Stimulated activated effector memory CD8-positive, alpha-beta T cell treated with anti-CD3 and anti-CD28 coated beads, Interleukin-12 subunit alpha, Interleukin-12 subunit beta, amount 100 ng/mL, for 72 hours (primary cell): Measurements from ENCODE around the gene SLC35E4.
"Not testable (repeated sequence)": the region's sequence is repeated elsewhere in the genome, so short reads cannot be mapped to it uniquely, and the experiment has no call there.

Source experiments
- ATAC-seq: fragments of 150-1000 bp; cut with Tn5 transposase; 2 replicates; pipeline ENCODE4 v1.10.0; 2021
- DNase-seq, 2 donors: peaks; one replicate each; pipeline ENCODE4 v3.0.0; 2021 to 2022; ENCODE audit warnings: low spot score in 2 of 2
- H3K27ac Mint-ChIP-seq: one replicate; pipeline ENCODE4 v1.8.0; 2022; ENCODE audit warnings: mild to moderate bottlenecking, mixed read lengths
- H3K36me3 Mint-ChIP-seq: one replicate; pipeline ENCODE4 v1.8.0; 2022; ENCODE audit warnings: mild to moderate bottlenecking, mixed read lengths
- H3K4me1 Mint-ChIP-seq: one replicate; pipeline ENCODE4 v1.8.0; 2022; ENCODE audit warnings: mixed read lengths
- H3K4me3 Mint-ChIP-seq: one replicate; pipeline ENCODE4 v1.8.0; 2022; ENCODE audit warnings: mild to moderate bottlenecking, mixed read lengths
- H3K9me3 Mint-ChIP-seq: one replicate; pipeline ENCODE4 v1.8.0; 2022; ENCODE audit warnings: mixed read lengths

SLC35E4 gene

GRCh38 chr22:30606455-30607299 lies 28.9 kb upstream of the SLC35E4 start, which contains the start of gene TCN2:
Gene TCN2 (plus strand): TSS chr22:30607174. CDS start chr22:30607332, 158 bp downstream.
- peak; percentile 17 to 55 for DNase-seq
- Mint-ChIP-seq H3K4me1 (peaks cover 27% of the 10 kb centered on the region), H3K36me3 (peaks cover 11% of the 10 kb centered on the region), H3K4me3 (peak within 1 kb of the TSS; percentile 76), H3K9me3 (no peaks in the 10 kb centered on the region), H3K27ac (peak within 1 kb of the TSS; percentile 81)
- peak; percentile 83 for ATAC-seq

DNA sequence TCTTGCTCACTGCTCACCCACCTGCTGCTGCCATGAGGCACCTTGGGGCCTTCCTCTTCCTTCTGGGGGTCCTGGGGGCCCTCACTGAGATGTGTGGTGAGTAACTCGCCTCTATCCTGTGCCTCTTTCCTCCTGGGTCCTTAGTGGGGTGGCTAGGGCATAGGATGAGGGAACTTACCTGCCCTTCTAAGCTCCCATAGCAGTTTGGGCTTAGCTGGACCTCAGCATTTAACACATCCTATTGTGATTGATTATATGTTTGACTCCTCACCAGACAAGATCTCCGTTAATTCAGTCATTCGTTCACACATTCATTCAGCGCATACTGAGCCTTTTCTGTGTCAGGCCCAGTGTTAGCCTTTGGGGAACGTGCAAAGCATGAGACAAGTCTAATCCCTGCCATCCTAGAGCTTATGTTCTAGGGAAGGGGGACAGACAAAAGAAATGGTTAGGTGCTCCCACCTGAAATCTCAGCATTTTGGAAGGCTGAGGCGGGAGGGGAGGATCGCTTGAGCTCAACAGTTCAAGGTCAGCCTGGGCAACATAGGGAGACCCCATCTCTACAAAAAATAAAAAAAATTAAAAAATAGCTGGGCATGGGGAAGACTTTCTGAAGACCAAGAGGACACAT lies 28.2 kb upstream of the SLC35E4 start:
- no peak for DNase-seq
- Mint-ChIP-seq H3K4me3 (peak overlapping the region; percentile 76), H3K27ac (peak overlapping the region; percentile 81), H3K9me3 (no peaks in the 10 kb centered on the region), H3K4me1 (peaks cover 27% of the 10 kb centered on the region), H3K36me3 (peaks cover 11% of the 10 kb centered on the region)
- ATAC-seq = no peak

- no peaks in the 10 kb centered on the region for H3K9me3 Mint-ChIP-seq
- ATAC-seq = no peak
- peaks cover 11% of the 10 kb centered on the region for H3K36me3 Mint-ChIP-seq
- no peak overlapping the region for H3K4me3 Mint-ChIP-seq
- no peak overlapping the region for H3K27ac Mint-ChIP-seq
- no peak for DNase-seq
- H3K4me1 Mint-ChIP-seq = peaks cover 27% of the 10 kb centered on the region
Observed at GRCh38 chr22:30607939-30608338, 27.6 kb upstream of the SLC35E4 start.

DNA sequence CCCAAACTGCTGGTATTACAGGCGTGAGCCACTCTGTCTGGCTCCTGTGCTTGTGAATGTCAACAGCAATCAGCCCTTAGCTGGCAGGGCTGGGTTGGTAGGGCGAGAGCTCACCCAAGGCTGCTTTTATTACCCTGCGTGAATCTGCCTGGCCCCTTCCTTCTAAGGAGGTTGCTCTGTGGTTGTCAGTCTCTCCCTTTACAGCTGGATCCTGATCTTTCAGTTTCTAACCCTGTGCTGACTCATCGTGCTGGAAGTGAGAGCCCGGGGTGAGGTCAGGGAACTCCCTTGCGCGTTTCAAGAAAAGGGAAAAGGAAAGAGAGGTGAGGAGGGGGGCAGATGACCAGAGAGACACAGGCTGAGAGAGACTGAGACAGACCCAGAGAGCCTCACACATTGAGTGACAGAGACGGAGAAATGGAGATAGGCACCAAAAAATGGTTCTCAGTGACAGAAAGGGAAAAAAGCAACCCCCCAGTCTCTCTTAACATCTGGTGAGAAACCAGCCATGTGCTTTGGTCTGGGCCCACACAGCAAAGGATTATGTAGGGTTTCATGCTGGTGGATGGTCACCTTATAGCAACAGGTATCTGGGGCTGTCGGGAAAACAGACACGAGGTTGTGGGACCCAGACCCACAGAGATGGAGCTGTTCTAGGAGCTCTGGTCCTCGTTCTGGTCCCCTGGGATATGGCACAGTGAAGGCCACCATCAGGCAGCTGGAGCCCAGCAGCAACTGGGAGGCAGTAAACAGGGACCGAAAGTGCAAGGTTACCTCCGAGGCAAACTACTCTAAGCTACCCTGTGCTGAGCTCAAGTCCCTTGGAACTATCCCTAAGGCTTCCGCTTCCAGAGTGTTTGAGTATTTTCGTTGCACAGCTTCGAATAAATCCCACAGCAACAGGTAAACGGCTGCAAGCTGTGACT lies 26.1 kb upstream of the SLC35E4 start:
- peaks cover 11% of the 10 kb centered on the region for H3K36me3 Mint-ChIP-seq
- H3K27ac Mint-ChIP-seq = peak overlapping the region; percentile 78
- peak in 1 of 2 donors; percentile 61 for DNase-seq
- no peaks in the 10 kb centered on the region for H3K9me3 Mint-ChIP-seq
- H3K4me3 Mint-ChIP-seq = peak overlapping the region; percentile 30
- peaks cover 27% of the 10 kb centered on the region for H3K4me1 Mint-ChIP-seq
- peak; percentile 64 for ATAC-seq

- Mint-ChIP-seq H3K4me3 (no peak overlapping the region), H3K36me3 (peaks cover 11% of the 10 kb centered on the region), H3K9me3 (no peaks in the 10 kb centered on the region), H3K4me1 (peaks cover 26% of the 10 kb centered on the region), H3K27ac (no peak overlapping the region)
- no peak for DNase-seq
- ATAC-seq = no peak
Observed at GRCh38 chr22:30610299-30610698, 25.3 kb upstream of the SLC35E4 start.

- H3K4me3 Mint-ChIP-seq = no peak overlapping the region
- ATAC-seq = no peak
- H3K36me3 Mint-ChIP-seq = peaks cover 11% of the 10 kb centered on the region
- H3K9me3 Mint-ChIP-seq = no peaks in the 10 kb centered on the region
- no peak for DNase-seq
- peaks cover 22% of the 10 kb centered on the region for H3K4me1 Mint-ChIP-seq
- no peak overlapping the region for H3K27ac Mint-ChIP-seq
Observed at GRCh38 chr22:30611197-30611596, 24.4 kb upstream of the SLC35E4 start.

DNA sequence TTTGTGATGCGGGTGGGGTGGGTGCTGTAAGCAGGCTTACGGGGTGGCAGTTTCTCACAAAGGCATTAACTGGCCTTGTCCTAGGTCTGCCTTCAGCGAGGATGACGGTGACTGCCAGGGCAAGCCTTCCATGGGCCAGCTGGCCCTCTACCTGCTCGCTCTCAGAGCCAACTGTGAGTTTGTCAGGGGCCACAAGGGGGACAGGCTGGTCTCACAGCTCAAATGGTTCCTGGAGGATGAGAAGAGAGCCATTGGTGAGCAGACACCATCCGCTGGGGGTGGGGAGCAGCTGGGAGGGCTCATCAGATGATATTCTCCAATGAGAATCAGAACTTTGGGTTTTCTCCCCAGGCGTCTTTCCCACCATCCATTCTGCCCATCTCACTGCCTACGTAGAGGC lies 22.8 kb upstream of the SLC35E4 start:
- ATAC-seq = no peak
- Mint-ChIP-seq H3K4me3 (no peak overlapping the region), H3K36me3 (peaks cover 5% of the 10 kb centered on the region), H3K27ac (no peak overlapping the region), H3K9me3 (no peaks in the 10 kb centered on the region), H3K4me1 (peaks cover 10% of the 10 kb centered on the region)
- no peak for DNase-seq

GRCh38 chr22:30614268-30614667 lies 21.3 kb upstream of the SLC35E4 start:
- no peak for DNase-seq
- no peak overlapping the region for H3K27ac Mint-ChIP-seq
- peaks cover 5% of the 10 kb centered on the region for H3K4me1 Mint-ChIP-seq
- H3K36me3 Mint-ChIP-seq = peaks cover under 1% of the 10 kb centered on the region
- H3K9me3 Mint-ChIP-seq = no peaks in the 10 kb centered on the region
- H3K4me3 Mint-ChIP-seq = no peak overlapping the region
- ATAC-seq = peak; percentile 19

- no peak for DNase-seq
- no peak for ATAC-seq
- H3K9me3 Mint-ChIP-seq = no peaks in the 10 kb centered on the region
- no peaks in the 10 kb centered on the region for H3K4me1 Mint-ChIP-seq
- no peak overlapping the region for H3K4me3 Mint-ChIP-seq
- no peaks in the 10 kb centered on the region for H3K36me3 Mint-ChIP-seq
- H3K27ac Mint-ChIP-seq = no peak overlapping the region
Observed at GRCh38 chr22:30614879-30615278, 20.7 kb upstream of the SLC35E4 start.

- Mint-ChIP-seq H3K27ac (no peak overlapping the region), H3K4me3 (no peak overlapping the region), H3K36me3 (no peaks in the 10 kb centered on the region), H3K4me1 (no peaks in the 10 kb centered on the region), H3K9me3 (no peaks in the 10 kb centered on the region)
- no peak for ATAC-seq
- DNase-seq = no peak
Observed at GRCh38 chr22:30615543-30615954, 20.0 kb upstream of the SLC35E4 start.

DNA sequence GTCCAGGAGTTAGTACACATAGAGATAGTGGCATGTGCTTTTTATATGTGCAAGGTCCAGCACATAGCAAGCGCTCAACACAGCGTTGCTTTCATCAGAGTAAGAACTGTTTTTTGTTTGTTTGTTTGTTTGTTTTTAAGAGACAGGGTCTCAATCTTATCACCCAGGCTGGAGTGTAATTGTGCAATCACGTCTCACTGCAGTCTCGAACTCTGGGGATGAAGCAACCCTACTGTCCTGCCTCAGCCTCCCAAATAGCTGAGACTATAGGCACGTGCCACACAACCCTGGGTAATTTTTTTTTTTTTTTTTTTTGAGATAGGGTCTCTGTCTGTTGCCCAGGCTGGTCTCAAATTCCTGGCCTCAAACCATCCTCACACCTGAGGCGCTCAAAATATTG lies 17.8 kb upstream of the SLC35E4 start:
- ATAC-seq (no peak), DNase-seq (no peak)
- Mint-ChIP-seq H3K9me3 (no peaks in the 10 kb centered on the region), H3K4me1 (no peaks in the 10 kb centered on the region), H3K4me3 (no peak overlapping the region), H3K36me3 (no peaks in the 10 kb centered on the region), H3K27ac (no peak overlapping the region)

DNA sequence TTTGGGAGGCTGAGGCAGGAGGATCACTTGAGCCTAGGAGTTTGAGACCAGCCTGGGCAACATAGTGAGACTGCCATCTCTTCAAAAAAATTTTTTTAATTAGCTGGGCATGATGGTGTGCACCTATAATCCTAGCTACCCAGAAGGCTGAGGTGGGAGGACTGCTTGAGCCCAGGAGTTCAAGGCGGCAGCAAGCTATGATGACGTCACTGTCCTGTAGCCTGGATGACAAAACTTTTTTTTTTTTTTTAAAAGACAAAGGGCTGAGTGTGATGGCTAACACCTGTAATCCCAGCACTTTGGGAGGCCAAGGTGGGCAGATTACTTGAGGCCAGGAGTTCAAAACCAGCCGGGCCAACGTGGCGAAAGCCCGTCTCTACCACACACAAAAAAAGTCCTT lies 15.7 kb upstream of the SLC35E4 start:
- not testable (repeated sequence) for ATAC-seq, H3K4me1 Mint-ChIP-seq, H3K9me3 Mint-ChIP-seq, H3K36me3 Mint-ChIP-seq, H3K27ac Mint-ChIP-seq, DNase-seq, H3K4me3 Mint-ChIP-seq

DNA sequence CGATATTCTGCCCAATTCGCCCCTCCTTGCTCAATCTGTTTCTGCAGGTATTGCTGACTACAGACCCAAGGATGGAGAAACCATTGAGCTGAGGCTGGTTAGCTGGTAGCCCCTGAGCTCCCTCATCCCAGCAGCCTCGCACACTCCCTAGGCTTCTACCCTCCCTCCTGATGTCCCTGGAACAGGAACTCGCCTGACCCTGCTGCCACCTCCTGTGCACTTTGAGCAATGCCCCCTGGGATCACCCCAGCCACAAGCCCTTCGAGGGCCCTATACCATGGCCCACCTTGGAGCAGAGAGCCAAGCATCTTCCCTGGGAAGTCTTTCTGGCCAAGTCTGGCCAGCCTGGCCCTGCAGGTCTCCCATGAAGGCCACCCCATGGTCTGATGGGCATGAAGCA lies 9.2 kb upstream of the SLC35E4 start:
- no peaks in the 10 kb centered on the region for H3K4me1 Mint-ChIP-seq
- H3K9me3 Mint-ChIP-seq = no peaks in the 10 kb centered on the region
- ATAC-seq (no peak), DNase-seq (no peak)
- H3K4me3 Mint-ChIP-seq = no peak overlapping the region
- no peaks in the 10 kb centered on the region for H3K36me3 Mint-ChIP-seq
- peak overlapping the region; percentile 79 for H3K27ac Mint-ChIP-seq

DNA sequence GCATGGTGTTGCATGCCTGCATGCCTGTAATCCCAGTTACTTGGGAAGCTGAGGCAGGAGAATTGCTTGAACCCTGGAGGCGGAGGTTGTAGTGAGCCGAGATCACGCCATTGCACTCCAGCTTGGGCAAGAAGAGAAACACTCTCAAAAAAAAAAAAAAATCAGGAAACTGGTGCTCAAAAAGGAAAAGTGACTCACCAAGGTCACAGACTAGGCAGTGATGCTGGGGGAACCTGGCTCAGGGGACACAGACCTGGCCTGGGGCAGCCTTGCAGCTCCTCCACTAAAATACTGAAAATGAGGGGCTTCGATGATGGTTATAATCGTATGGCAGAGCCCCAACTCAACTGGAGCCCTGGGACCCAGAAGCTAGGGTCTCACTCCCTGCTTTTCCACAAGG lies 8.1 kb upstream of the SLC35E4 start:
- DNase-seq = no peak
- Mint-ChIP-seq H3K4me1 (no peaks in the 10 kb centered on the region), H3K27ac (no peak overlapping the region), H3K4me3 (no peak overlapping the region), H3K36me3 (no peaks in the 10 kb centered on the region), H3K9me3 (no peaks in the 10 kb centered on the region)
- no peak for ATAC-seq

- no peaks in the 10 kb centered on the region for H3K36me3 Mint-ChIP-seq
- H3K4me1 Mint-ChIP-seq = no peaks in the 10 kb centered on the region
- DNase-seq (no peak), ATAC-seq (peak; percentile 26)
- no peak overlapping the region for H3K4me3 Mint-ChIP-seq
- no peaks in the 10 kb centered on the region for H3K9me3 Mint-ChIP-seq
- H3K27ac Mint-ChIP-seq = no peak overlapping the region
Observed at GRCh38 chr22:30628491-30628890, 7.1 kb upstream of the SLC35E4 start.
